HG03442 (cell line): ENCODE measurements around the gene SUMF1.
"Not testable (repeated sequence)": the region's sequence is repeated elsewhere in the genome, so short reads cannot be mapped to it uniquely, and the experiment has no call there.

ENCODE experiments used
- ATAC-seq: cut with Tn5 transposase; IDR thresholded peaks from one replicate; pipeline ENCODE4 v1.9.1; 2021; ENCODE audit warnings: mild to moderate bottlenecking, moderate library complexity; ENCODE audit not compliant: unreplicated experiment

The SUMF1 gene

DNA sequence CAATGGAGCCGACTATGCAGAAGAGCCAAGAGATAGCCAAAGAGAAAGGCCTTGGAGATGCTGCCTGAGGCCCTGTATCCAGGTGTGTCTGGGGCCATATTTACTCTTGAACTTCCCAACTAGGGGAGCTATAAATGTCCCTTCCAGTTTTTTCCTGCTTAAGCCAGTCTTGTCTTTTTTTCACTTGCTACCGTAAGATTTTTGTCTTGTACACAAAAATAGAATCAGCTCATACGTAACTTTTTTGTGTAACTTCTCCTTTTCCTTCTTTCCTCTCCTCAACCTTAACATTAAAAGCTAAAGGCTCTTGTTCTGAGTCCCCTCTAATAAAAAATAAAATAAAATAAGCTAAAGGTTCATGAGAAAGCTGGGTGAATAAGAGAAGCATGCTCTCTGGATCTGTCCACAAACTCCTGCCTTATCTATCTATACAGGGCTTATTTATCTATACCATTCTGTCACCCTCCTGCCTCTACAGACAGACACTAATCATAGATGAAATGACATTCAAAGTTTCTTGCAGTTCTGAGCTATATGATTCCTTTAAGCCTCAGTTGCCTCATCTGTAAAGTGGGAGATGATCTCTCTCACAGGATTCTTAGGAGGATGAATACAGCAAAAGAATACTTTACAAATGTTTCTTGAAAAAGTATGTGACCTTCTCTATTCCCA, 4.6 kb downstream of the SUMF1 start:
- no peak for ATAC-seq

DNA sequence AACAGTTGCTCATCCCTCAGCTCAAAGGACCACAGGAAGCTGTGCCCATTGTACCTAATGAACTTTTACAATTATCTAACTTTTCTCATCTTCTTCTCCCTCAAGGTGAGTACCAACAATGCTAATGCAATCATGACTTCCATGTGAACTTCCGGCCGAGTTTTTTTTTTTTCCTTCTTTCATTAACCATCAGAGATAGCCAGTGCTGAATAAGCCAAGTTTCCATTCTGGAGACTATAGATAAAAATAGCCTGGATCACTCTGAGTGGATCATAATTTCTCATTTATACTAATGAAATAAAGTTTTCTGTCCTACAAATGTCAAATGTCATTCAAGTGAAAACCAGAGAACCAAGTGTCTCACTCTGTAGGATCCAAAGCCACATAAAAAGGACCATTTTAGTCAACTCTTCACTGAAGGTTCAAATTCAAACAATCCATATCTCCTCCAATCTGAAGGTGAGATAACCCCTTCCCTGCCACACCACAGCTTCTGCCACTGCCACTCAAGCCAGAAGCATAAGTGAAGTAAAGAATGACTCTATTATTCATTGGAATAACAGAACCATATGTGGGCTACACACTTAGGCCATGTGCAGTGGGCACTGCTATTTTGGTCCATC, 5.5 kb downstream of the SUMF1 start:
- no peak for ATAC-seq

DNA sequence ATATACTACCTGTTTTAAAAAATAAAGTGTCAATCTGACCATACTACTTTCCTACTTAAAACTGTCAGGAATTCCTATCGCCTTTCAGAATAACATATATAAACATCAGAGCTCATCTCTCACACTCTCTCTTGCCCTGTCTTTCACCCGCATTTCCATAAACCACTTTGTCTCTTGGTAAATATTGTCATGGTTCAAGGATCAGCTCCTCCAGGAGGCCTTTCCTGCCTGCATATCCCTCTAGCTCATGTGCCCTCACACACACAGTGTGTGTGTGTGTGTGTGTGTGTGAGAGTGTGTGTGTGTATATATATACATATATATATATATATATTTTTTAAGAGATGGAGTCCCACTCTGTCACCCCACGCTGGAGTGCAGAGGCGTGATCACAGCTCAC, 6.7 kb downstream of the SUMF1 start:
- no peak for ATAC-seq

DNA sequence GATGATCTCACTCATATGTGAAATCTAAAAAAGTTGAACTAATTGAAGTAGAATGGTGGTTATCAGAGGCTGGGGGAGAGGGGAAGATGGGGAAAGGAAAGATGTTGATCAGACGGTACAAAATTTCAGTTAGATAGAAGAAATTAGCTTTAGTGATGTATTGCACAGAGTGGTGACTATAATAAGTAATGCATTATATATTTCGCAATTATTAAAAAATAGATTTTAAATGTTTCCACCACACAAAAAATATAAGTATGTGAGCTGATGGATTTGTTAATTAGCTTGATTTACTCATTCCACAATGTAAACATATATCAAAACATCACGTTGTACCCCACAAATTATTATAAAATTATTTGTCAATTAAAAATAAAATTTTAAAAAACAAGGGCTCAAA, 8.1 kb downstream of the SUMF1 start:
- no peak for ATAC-seq

DNA sequence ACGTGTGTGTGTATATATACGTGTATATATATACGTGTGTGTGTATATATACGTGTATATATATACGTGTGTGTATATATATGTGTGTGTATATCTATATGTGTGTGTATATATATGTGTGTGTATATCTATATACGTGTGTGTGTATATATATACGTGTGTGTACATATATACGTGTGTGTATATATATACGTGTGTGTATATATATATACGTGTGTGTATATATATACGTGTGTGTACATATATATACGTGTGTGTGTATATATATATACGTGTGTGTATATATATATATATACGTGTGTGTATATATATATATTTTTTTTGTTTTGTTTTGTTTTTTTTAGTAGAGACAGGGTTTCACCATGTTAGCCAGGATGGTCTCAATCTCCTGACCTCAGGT, 10.3 kb downstream of the SUMF1 start:
- ATAC-seq: not testable (repeated sequence)

DNA sequence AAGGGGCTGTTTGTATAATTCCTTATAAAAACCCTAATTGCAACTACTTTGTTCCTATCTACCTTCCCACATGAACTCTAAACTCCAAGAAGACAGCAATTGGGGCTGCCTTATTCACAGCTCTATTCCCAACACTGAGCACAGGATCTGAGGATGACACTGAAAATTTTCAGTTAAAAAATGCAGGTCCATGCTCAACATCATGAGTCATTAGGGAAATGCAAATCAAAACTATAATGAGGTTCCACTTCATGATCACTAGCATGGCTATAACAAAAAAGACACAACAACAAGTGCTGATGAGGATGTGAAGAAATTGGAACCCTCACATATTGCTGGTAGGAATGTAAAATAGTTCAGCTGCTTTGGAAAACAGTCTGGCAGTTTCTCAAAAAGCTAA, 12.9 kb downstream of the SUMF1 start:
- no peak for ATAC-seq

DNA sequence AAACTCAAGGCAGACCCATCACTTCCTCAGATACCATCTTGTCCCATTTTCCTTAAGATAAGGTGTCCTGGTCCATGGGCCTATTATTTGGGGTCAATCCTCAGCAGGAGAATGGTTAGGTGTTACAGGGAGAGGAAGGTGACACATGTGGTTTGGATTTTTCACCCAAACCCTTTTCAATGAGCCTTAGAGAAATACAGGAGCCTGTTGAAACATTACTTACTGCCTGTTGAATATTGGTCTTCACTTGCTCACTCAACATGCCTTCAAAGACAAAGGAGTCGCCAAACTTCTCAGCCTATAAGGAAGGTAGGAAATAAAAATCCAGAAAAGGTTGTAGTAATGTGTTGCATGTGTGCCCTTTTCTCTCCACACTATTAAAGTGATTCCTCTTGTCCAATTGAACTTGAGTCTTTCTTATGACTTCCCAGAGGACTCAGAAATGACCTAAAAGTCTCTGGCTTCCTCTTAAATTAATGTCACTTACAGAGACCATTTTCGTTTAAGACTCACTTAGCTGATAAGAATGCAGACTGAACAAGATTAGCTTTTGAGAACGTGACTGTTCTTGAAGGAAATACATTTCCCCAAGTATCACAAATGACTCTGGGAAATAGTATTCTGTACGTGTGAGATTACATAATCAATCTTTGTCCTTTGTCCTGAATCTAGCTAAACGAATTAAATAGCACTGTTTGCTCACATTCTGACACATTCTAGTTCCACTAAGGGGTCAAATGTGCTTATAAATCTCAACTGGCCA, 17.8 kb downstream of the SUMF1 start:
- no peak for ATAC-seq

DNA sequence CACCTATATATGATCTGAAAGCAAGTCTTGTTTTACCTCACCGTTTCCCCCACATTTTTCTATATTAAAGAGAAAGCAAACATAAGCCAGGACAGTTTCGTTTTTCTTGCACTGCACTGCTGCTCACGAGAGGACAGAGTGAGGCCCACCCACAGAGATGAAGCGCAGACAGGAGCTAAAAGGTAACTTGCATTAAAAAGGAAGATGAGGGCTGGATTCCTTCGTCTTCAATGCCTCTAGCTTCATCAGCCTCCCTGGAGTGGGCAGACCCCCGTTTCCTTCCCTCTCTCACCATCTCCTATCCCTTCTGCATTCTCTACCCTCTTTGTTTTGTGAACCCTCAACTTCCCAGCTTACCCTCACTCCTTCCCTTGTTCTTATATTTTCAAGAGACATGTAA, 18.9 kb downstream of the SUMF1 start:
- no peak for ATAC-seq

DNA sequence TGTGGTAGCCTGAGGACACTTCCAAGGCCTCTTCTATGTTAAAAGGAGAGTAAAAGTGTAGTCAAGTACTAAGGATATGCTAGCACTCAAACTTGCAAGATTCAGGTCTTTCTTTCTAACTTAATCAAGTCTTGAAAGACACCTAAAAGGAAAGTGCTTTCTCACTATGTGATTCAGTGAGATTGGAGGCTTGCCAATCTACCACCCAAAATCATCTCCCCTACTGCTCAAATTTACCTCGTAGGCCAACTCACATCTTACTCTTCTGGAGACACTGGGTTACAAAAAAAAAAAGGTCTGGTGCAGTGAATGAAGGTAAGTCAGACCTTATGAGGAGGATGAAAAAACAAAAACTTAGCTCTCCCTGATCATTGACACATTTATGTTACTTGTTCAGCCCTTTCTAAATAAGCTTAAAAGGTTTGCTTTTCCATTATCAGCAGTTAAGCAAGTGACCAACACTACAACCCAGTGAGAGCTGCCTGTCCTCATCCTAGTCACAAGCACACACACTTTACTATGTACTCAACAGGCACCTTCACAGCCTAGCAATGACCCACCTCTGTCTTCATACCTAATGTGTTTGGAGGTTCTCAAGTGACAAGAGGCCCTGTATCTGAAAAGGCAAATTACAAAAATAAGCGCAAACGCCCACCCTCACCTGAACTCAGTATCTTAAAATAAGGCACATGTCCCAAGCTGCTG, 19.6 kb downstream of the SUMF1 start:
- no peak for ATAC-seq

DNA sequence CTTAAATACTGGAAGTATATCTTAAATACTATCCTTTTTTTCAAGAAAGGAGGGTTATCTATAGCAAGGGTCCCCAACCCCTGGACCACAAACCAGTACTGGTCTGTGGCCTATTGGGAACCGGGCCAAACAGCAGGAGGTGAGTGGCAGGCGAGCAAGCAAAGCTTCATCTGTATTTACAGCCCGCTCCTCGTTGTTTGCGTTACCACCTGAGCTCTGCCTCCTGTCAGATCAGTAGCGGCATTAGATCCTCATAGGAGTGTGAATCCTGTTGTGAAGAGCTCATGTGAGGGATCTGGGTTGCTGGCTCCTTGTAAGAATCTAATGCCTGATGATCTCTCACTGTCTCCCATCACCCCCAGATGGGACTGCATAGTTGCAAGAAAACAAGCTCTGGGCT, 26.1 kb downstream of the SUMF1 start:
- ATAC-seq: no peak

DNA sequence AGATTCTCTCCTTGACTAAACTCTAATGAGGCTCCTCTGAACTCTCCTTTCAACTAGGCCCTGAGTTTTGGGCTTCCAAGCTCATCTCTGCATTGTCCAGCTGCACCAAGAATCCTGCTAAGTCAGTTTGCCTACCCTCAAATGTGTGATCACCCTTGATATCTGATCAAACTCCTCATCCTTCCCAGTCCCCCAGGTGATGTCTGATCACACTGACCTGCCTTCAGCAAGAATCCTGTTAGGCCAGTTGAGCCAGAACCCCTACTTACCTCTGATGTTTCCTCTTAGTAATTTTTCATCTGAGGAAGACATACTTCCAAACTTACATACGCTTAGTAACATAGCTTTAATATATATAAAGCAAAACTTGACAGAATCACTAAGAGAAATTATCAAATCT, 28.8 kb downstream of the SUMF1 start:
- no peak for ATAC-seq

DNA sequence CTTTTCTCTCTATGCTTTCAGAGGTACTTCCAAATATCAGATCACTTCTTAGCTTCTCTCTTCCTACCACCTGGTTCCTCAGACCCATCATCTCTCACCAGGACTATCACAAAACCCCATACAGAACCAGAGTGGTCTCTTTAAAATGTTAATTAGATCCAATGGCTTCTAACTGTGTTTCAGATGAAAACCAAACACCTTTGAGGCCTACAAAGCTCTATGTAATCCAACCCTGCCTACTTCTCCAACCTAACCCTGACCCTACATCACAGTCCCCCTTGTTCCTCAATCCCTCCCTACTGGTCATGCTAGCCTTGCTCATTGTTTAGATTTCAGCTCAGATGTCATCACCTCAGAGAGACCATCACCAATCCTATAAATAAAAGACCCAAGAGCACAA, 34.8 kb downstream of the SUMF1 start:
- ATAC-seq: no peak

DNA sequence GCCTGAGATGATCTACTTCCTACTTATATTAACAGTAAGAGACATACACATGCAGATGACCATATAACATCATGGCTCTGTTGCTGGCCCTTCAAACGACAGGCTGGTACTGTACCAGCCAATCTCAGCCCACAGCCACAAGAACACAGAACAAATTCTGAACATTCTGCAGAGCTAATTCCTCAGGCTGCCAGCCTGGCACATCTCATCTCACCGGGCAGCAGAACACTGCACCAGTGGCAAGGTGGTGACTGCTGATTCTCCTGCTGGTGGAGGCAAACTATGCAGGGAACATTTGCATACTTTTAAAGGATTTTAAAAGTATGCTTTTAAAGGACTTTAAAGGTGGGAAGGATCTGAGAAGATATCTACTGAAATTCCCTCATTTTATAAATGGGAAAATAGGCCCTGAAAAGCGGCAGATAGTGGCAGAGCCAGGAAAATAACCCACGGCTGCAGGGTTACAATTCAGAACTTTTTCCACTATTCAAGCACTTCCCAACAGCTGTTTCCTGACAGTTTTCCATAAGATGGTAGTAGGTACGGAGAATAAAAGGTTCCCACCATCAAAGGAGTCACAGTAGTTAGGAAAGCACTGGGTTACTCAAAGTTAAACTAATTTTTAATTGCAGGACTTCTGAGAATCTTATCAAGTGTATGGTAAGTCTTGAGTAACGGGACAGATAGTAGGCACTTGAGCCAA, 37.3 kb downstream of the SUMF1 start:
- ATAC-seq: no peak

DNA sequence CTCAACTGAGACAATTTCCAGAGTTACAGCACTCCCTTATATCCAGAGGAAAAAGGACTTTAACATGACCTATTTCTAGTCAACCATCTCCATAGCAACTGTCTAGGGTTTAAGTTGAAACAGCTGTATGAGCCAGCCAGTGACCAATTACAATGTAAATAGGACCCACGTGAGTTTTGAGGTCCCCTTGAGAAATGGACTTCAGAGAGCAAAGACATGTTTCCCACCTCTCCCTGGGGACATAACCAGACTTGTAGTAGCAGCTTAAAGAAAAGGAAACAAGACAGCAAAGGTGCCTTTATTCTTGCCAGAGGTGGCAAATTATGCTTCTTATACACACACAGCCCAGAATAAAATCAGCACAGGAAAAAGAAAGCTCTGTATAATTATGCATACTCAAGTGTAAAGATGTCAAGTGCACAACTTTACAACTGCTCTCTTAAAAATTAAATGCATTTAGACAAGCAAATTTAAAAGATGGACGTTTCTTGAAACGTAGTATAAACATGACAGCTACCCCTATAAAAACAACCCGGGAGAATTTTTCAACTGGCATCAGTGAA, 40.2 kb downstream of the SUMF1 start:
- ATAC-seq: peak; percentile 95

DNA sequence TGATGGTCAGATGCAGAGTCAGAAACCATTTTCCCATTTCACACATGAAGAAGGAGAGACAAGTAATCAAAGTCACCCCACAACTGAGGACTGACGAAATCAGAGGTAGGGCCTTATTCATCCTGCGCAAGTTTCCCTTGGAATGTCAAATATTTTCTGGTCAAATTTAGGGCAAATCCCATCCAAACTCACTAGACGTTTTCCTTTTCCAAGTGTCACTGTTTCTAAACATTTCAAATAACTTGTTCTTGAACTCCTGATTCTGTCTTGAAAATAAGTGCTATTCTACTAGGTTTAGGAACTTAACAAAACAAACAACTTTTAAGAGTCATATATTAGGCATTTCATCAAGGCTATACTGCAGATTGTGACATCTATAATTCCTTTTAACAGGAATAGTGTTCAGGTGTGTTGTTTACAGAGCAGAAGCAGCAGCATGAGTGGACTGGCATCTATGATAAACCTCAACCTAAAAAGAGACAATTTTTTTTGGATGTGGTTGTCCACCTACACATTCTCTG, 40.7 kb downstream of the SUMF1 start:
- ATAC-seq: no peak

DNA sequence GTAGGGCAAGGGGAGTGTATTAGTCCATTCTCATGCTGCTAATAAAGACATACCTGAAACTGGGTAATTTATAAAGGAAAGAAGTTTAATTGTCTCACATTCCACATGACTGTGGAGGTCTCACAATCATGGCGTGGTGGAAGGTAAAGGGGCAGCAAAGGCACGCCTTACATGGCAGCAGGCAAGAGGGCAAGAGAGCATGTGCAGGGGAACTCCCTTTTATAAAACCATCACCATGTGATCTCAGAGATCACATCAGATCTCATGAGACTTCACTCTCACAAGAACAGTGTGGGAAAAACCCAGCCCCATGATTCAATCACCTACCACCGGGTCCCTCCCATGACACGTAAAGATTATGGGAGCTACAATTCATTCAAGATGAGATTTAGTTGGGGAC, 41.4 kb downstream of the SUMF1 start:
- peak; percentile 30 for ATAC-seq

DNA sequence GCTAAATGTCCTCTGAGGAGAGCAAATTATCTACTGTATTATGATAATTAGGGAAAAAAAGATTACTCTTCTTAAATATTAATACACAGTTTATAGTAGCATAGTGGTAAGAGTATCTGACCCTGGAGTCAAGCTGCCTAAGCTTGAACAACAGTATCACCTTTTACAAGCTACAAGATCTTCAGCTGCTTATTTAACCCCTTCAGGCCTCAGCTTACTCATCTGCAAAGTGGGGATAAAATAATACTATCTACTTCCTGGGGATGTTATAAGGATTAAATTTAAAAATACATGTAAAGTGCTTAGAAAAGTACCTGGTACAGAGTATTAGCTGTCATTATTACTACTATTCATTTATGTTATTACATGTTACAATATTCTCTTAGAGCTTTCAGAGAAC, 42.0 kb downstream of the SUMF1 start:
- ATAC-seq: no peak

DNA sequence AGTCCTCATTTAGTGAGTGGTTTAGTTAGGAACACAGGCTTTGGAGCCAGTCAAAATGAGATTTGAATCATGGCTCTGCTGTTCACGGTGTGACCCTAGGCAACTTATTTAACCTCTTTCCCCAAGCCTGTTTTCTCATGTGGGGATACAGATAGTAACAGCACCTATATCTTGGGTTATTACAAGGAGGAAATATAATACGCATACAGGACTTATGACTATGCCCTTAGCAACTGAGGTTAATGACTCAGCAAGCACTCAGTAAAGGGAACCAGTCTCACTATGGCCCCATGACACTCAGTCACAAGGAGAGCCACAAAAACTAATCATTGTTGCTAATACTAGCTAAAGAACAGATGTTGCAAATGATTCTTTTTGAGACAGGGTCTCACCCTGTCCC, 45.9 kb downstream of the SUMF1 start:
- ATAC-seq: peak; percentile 86

DNA sequence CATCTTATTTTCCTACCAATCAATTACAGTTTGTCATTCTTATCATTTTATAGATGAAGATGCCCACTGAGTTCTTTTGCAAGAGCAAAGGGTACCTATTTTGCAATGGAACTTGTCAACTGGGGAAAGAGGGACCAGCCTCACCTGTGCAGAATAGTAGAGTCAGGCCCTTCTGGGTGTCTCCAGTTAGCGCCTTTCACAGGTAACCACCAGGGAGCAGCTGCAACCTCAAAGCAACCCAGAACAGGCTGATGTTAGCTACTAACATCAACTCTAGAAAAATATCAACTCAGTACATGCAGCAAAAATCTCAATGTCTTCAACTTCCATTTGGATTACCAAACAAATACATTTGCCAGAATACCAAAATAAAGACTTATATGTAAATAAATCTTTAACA, 47.1 kb downstream of the SUMF1 start:
- no peak for ATAC-seq

DNA sequence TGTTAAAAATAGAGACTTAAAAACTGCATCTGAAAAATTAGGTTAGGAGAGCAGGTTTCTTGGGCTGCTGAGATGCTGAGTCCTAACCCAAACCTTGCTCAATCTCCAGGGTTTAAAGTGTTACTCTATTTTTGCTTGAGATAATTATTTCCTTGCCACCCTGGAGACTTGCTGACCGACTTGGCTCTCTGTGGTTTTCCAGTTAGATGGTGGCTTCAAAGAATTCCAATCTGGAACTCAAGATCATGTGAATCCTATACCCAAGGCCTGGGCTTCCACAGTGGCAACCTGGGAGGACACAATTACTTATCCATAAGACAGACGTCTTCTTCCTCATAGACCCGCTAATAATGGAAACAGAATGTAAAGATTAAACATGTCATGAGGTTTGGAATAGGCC, 47.7 kb downstream of the SUMF1 start:
- ATAC-seq: no peak

DNA sequence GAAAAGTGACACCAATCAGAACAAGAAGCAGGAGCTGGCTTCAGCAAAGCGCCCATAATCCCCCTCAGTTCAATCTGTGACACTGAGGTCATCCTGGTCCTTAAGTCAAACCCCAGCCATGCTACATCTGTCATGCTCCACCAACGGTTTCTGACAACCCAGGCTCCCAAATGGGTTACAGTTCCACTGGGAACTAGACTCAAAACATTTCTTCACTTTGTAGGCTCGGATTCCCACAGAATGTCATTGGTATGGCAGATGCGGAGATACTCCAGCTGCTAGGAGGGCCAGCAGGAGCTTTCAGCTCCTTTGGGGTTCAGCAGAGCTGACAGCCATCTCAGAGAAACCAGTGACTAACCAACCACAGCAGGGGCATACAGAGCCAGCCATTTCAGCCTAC, 48.9 kb downstream of the SUMF1 start:
- no peak for ATAC-seq
